ENCODE results near the gene MSANTD7. TPM values are rescaled to one million over a fixed set of nuclear protein-coding genes. Genes with fewer than 3 reads are reported as not detected.

MSANTD7 gene
- total RNA-seq, 1 experiment from 2014 or later = 14.3 TPM

DNA sequence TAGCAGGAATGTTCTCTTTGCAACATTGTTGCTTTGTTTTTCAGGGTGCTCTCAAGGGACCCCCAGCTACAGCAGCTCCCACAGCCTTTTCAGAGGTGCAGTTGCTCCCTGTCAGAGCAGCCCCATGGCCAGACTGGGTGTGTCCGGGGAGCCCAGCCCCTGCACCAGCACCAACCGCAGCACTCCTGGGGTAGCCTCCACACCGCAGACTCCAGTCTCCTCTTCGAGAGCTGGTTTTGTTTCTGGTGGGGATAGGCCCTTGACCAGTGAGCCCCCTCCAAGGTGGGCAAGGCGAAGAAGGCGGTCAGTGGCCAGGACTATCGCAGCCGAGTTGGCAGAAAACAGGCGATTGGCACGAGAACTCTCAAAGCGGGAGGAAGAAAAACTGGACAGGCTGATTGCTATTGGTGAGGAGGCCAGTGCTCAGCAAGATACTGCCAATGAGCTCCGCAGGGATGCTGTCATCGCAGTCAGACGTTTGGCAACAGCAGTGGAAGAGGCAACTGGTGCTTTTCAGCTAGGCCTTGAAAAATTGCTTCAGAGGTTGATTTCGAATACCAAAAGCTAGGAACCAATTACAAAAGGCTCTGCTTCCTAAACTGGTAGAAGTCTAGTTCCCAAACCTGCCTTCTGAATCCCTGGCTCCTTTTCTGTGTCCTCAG lies 5.4 kb downstream of the MSANTD7 start:
- CTCF ChIA-PET = no interaction called here
- RAD21 ChIA-PET (ENCODE audit: low non-redundant PET in 1 of 2, low total read pairs in 2 of 2, uncharacterized antibody in 2 of 2, unreplicated experiment in 2 of 2) = no interaction called here
- no peak overlapping the region for H3K4me3 ChIP-seq (replicated peaks in 1 of 2; ENCODE audit: low read depth in 1 of 2, low read length in 2 of 2)
- no peaks in the 10 kb centered on the region for H3K9me3 ChIP-seq (ENCODE audit: control insufficient read depth in 1 of 2, insufficient read depth in 1 of 2, low read depth in 1 of 2, low read length in 2 of 2)
- H4K20me1 ChIP-seq (ENCODE audit: insufficient read depth) = peaks cover 4% of the 10 kb centered on the region; the same call in 1 of the 2 replicates
- H3K36me3 ChIP-seq (ENCODE audit: control insufficient read depth in 1 of 2, insufficient read depth in 2 of 2, low read length in 2 of 2) = peaks cover 43 to 52% of the 10 kb centered on the region in 2 experiments; a peak in 3 of 4 replicates
- no TSS peak for BruUV-seq (replicated peaks)
- peaks cover 2 to 6% of the 10 kb centered on the region in 2 experiments; a peak in 2 of 4 replicates for H3K4me1 ChIP-seq (ENCODE audit: control insufficient read depth in 1 of 2, insufficient read depth in 2 of 2, low read length in 2 of 2)
- TF ChIP-seq, protein P1, sequence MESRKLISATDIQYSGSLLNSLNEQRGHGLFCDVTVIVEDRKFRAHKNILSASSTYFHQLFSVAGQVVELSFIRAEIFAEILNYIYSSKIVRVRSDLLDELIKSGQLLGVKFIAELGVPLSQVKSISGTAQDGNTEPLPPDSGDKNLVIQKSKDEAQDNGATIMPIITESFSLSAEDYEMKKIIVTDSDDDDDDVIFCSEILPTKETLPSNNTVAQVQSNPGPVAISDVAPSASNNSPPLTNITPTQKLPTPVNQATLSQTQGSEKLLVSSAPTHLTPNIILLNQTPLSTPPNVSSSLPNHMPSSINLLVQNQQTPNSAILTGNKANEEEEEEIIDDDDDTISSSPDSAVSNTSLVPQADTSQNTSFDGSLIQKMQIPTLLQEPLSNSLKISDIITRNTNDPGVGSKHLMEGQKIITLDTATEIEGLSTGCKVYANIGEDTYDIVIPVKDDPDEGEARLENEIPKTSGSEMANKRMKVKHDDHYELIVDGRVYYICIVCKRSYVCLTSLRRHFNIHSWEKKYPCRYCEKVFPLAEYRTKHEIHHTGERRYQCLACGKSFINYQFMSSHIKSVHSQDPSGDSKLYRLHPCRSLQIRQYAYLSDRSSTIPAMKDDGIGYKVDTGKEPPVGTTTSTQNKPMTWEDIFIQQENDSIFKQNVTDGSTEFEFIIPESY (IDR thresholded peaks at IDR 0.05; ENCODE audit: extremely low read depth, insufficient replicate concordance, low read length) = no peak
- TF ChIP-seq EGR1 (IDR thresholded peaks at IDR 0.05; ENCODE audit: low read depth) (no peak), JUND (IDR thresholded peaks at IDR 0.05) (no peak), YY1 (IDR thresholded peaks at IDR 0.05; ENCODE audit: extremely low read depth, insufficient replicate concordance, low read depth, low read length) (no peak), SP1 (IDR thresholded peaks at IDR 0.05; ENCODE audit: low read depth) (no peak), CBX3 (IDR thresholded peaks at IDR 0.05; ENCODE audit: low read depth) (no peak), POLR2AphosphoS5 (IDR thresholded peaks at IDR 0.05; ENCODE audit: low read depth, low read length) (no peak), ZNF274 (IDR thresholded peaks at IDR 0.05; ENCODE audit: low read depth, low read length) (no peak), ELF1 (IDR thresholded peaks at IDR 0.05; ENCODE audit: borderline replicate concordance, low read depth) (no peak), EZH2 (IDR thresholded peaks at IDR 0.05) (no peak), POLR2A (IDR thresholded peaks at IDR 0.05; ENCODE audit: borderline replicate concordance, extremely low read depth, insufficient read depth, insufficient read length) (no peak), TCF7L2 (IDR thresholded peaks at IDR 0.05; ENCODE audit: borderline replicate concordance, extremely low read depth, insufficient read depth, insufficient read length) (no peak), SRF (IDR thresholded peaks at IDR 0.05; ENCODE audit: low read depth) (no peak), EZH2phosphoT487 (IDR thresholded peaks at IDR 0.05; ENCODE audit: borderline replicate concordance) (no peak), CEBPB (IDR thresholded peaks at IDR 0.05; ENCODE audit: low read depth) (no peak)
- TF ChIP-seq, protein P2, sequence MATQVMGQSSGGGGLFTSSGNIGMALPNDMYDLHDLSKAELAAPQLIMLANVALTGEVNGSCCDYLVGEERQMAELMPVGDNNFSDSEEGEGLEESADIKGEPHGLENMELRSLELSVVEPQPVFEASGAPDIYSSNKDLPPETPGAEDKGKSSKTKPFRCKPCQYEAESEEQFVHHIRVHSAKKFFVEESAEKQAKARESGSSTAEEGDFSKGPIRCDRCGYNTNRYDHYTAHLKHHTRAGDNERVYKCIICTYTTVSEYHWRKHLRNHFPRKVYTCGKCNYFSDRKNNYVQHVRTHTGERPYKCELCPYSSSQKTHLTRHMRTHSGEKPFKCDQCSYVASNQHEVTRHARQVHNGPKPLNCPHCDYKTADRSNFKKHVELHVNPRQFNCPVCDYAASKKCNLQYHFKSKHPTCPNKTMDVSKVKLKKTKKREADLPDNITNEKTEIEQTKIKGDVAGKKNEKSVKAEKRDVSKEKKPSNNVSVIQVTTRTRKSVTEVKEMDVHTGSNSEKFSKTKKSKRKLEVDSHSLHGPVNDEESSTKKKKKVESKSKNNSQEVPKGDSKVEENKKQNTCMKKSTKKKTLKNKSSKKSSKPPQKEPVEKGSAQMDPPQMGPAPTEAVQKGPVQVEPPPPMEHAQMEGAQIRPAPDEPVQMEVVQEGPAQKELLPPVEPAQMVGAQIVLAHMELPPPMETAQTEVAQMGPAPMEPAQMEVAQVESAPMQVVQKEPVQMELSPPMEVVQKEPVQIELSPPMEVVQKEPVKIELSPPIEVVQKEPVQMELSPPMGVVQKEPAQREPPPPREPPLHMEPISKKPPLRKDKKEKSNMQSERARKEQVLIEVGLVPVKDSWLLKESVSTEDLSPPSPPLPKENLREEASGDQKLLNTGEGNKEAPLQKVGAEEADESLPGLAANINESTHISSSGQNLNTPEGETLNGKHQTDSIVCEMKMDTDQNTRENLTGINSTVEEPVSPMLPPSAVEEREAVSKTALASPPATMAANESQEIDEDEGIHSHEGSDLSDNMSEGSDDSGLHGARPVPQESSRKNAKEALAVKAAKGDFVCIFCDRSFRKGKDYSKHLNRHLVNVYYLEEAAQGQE (IDR thresholded peaks at IDR 0.05; ENCODE audit: low read depth) = no peak
- TF ChIP-seq, protein P3, sequence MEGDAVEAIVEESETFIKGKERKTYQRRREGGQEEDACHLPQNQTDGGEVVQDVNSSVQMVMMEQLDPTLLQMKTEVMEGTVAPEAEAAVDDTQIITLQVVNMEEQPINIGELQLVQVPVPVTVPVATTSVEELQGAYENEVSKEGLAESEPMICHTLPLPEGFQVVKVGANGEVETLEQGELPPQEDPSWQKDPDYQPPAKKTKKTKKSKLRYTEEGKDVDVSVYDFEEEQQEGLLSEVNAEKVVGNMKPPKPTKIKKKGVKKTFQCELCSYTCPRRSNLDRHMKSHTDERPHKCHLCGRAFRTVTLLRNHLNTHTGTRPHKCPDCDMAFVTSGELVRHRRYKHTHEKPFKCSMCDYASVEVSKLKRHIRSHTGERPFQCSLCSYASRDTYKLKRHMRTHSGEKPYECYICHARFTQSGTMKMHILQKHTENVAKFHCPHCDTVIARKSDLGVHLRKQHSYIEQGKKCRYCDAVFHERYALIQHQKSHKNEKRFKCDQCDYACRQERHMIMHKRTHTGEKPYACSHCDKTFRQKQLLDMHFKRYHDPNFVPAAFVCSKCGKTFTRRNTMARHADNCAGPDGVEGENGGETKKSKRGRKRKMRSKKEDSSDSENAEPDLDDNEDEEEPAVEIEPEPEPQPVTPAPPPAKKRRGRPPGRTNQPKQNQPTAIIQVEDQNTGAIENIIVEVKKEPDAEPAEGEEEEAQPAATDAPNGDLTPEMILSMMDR (IDR thresholded peaks at IDR 0.05 in 2 of 3, conservative IDR thresholded peaks at IDR 0.05 in 1 of 3; ENCODE audit: borderline replicate concordance in 1 of 3, insufficient read depth in 1 of 3, low read depth in 2 of 3, low read length in 2 of 3) = no peak
- TF ChIP-seq, protein P4, sequence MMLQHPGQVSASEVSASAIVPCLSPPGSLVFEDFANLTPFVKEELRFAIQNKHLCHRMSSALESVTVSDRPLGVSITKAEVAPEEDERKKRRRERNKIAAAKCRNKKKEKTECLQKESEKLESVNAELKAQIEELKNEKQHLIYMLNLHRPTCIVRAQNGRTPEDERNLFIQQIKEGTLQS (IDR thresholded peaks at IDR 0.05) = no peak
- peaks cover 79% of the 10 kb centered on the region for H3K79me2 ChIP-seq (ENCODE audit: insufficient read depth, low read length)
- POLR2A ChIA-PET = no interaction called here
- H3K27me3 ChIP-seq (ENCODE audit: insufficient read depth, low read length) = no peaks in the 10 kb centered on the region
- no peak overlapping the region for H3K27ac ChIP-seq (ENCODE audit: low read depth, low read length)
- no peak overlapping the region for H3K9ac ChIP-seq (ENCODE audit: low read length)
- no peaks in the 10 kb centered on the region for H3K9me2 ChIP-seq (ENCODE audit: insufficient read depth)
- intact Hi-C loops (cut with micrococcal nuclease) = no loop called here
- H2AFZ ChIP-seq (ENCODE audit: low read depth, low read length, poor library complexity, severe bottlenecking) = no peak overlapping the region
- H3K4me2 ChIP-seq (ENCODE audit: low read length) = no peak overlapping the region
- DNase-seq (ENCODE audit: low read depth, low spot score) (no peak), ATAC-seq (no peak)
